ENCODE measurements around the gene MUTYH.

DNA sequence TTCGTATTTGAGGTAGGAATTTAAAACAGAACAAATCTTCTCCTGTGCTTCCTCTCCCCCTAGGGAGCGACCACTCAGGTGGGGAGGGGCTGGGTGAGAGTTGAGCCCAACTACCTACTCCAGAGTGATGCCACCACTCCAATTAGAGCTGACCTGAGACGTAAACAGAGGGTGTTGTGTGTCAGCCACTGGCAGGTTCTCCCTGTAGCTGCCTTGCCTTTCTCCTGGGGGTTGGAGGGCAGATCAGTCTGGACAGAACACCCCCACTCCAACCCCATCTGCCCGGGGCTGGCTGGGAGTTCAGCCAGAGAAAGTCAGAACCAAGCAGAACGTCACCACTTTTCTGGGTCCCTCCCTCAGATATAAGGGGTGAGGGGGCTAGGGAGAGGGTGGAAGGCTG is 11.6 kb downstream of the MUTYH start:
- TF ChIP-seq, protein P1, sequence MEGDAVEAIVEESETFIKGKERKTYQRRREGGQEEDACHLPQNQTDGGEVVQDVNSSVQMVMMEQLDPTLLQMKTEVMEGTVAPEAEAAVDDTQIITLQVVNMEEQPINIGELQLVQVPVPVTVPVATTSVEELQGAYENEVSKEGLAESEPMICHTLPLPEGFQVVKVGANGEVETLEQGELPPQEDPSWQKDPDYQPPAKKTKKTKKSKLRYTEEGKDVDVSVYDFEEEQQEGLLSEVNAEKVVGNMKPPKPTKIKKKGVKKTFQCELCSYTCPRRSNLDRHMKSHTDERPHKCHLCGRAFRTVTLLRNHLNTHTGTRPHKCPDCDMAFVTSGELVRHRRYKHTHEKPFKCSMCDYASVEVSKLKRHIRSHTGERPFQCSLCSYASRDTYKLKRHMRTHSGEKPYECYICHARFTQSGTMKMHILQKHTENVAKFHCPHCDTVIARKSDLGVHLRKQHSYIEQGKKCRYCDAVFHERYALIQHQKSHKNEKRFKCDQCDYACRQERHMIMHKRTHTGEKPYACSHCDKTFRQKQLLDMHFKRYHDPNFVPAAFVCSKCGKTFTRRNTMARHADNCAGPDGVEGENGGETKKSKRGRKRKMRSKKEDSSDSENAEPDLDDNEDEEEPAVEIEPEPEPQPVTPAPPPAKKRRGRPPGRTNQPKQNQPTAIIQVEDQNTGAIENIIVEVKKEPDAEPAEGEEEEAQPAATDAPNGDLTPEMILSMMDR (IDR thresholded peaks at IDR 0.05), result no peak
- no peak for TF ChIP-seq POLR2A (IDR thresholded peaks at IDR 0.05)
